GM23338 (cell line): ENCODE measurements around the gene EIF2B1. TPM values are rescaled to one million over a fixed set of nuclear protein-coding genes. Genes with fewer than 3 reads are reported as not detected.

ENCODE experiments used
- ATAC-seq: fragments of 200-7000 bp; cut with Tn5 transposase; 3 replicates; pipeline ENCODE4 v1.9.1; 2020
- DNase-seq: peaks from one replicate; pipeline ENCODE4 v3.0.0-alpha.2; 2015; ENCODE audit warnings: low spot score
- H2AFZ ChIP-seq: fragments of 200-600 bp; sonication (generic); 2 replicates; pipeline ENCODE4 v1.8.0; 2016; ENCODE audit warnings: antibody characterized with exemption, mild to moderate bottlenecking, moderate library complexity
- H3F3A ChIP-seq: fragments of 200-600 bp; sonication (generic); replicated peaks from 2 replicates; pipeline ENCODE4 v1.8.0; 2017; ENCODE audit warnings: antibody characterized with exemption, mixed run types, low read depth
- H3K27ac ChIP-seq: fragments of 200-600 bp; sonication (generic); 2 replicates; pipeline ENCODE4 v1.6.1; 2016; ENCODE audit warnings: low read depth
- H3K27me3 ChIP-seq: fragments of 200-600 bp; sonication (generic); 2 replicates; pipeline ENCODE4 v1.8.0; 2016; ENCODE audit warnings: mild to moderate bottlenecking, mixed run types, moderate library complexity; ENCODE audit not compliant: insufficient read depth
- H3K36me3 ChIP-seq: fragments of 200-600 bp; sonication (generic); 2 replicates; pipeline ENCODE4 v1.8.0; 2016; ENCODE audit warnings: mild to moderate bottlenecking; ENCODE audit not compliant: insufficient read depth
- H3K4me1 ChIP-seq: fragments of 200-600 bp; sonication (generic); 2 replicates; pipeline ENCODE4 v1.8.0; 2016; ENCODE audit warnings: mild to moderate bottlenecking, moderate library complexity; ENCODE audit not compliant: insufficient read depth
- H3K4me2 ChIP-seq: fragments of 200-600 bp; sonication (generic); 2 replicates; pipeline ENCODE4 v1.7.1; 2017; ENCODE audit warnings: mixed run types
- H3K4me3 ChIP-seq: fragments of 200-600 bp; sonication (generic); 2 replicates; pipeline ENCODE4 v1.6.1; 2016; ENCODE audit warnings: mixed run types
- H3K79me2 ChIP-seq: fragments of 200-600 bp; sonication (generic); replicated peaks from 2 replicates; pipeline ENCODE4 v1.8.0; 2017; ENCODE audit warnings: mild to moderate bottlenecking; ENCODE audit not compliant: insufficient read depth
- H3K9me2 ChIP-seq: fragments of 200-600 bp; sonication (generic); 2 replicates; pipeline ENCODE4 v1.8.0; 2017; ENCODE audit not compliant: insufficient read depth
- H4K20me1 ChIP-seq: fragments of 200-600 bp; sonication (generic); replicated peaks from 2 replicates; pipeline ENCODE4 v1.8.0; 2017; ENCODE audit warnings: mild to moderate bottlenecking; ENCODE audit not compliant: insufficient read depth
- H3K27ac Mint-ChIP-seq: 2 replicates; pipeline ENCODE4 v1.8.0; 2020; ENCODE audit warnings: inconsistent platforms, mild to moderate bottlenecking, moderate library complexity, mixed read lengths
- H3K27me3 Mint-ChIP-seq: 3 replicates; pipeline ENCODE4 v1.8.0; 2022; ENCODE audit warnings: low read depth, mild to moderate bottlenecking, moderate library complexity, mixed read lengths, inconsistent platforms; ENCODE audit not compliant: insufficient read depth, poor library complexity
- H3K36me3 Mint-ChIP-seq: 3 replicates; pipeline ENCODE4 v1.8.0; 2021; ENCODE audit warnings: low read depth, mild to moderate bottlenecking, inconsistent platforms, moderate library complexity, mixed read lengths
- H3K4me1 Mint-ChIP-seq: 3 replicates; pipeline ENCODE4 v1.8.0; 2020; ENCODE audit warnings: mild to moderate bottlenecking, inconsistent platforms, mixed read lengths
- H3K4me3 Mint-ChIP-seq: 3 replicates; pipeline ENCODE4 v1.8.0; 2021; ENCODE audit warnings: moderate library complexity, mild to moderate bottlenecking, inconsistent platforms, mixed read lengths
- H3K9me3 Mint-ChIP-seq: 3 replicates; pipeline ENCODE4 v1.8.0; 2020; ENCODE audit warnings: moderate library complexity, mild to moderate bottlenecking, inconsistent platforms, mixed read lengths
- CREB1 ChIP-seq: fragments of 250-450 bp; sonication (Bioruptor Pico); IDR thresholded peaks from 2 replicates; pipeline ENCODE4 v1.5.0; 2020; ENCODE audit warnings: low read depth, mild to moderate bottlenecking, moderate library complexity
- EZH2 ChIP-seq: fragments of 200-600 bp; sonication (generic); IDR thresholded peaks from one replicate; pipeline ENCODE4 v1.8.0; 2017; ENCODE audit warnings: antibody characterized with exemption, mild to moderate bottlenecking, low read depth; ENCODE audit not compliant: unreplicated experiment
- EZH2phosphoT487 ChIP-seq: fragments of 200-600 bp; sonication (generic); IDR thresholded peaks from one replicate; pipeline ENCODE4 v1.8.1; 2018; ENCODE audit warnings: antibody characterized with exemption; ENCODE audit not compliant: unreplicated experiment
- JUNB ChIP-seq: IDR thresholded peaks from one replicate; pipeline ENCODE4 v1.6.1; 2016; ENCODE audit warnings: antibody characterized with exemption; ENCODE audit not compliant: unreplicated experiment
- NANOG ChIP-seq: IDR thresholded peaks from 2 replicates; pipeline ENCODE4 v1.6.1; 2016; ENCODE audit warnings: antibody characterized with exemption, borderline replicate concordance
- STAT1 ChIP-seq: IDR thresholded peaks from one replicate; pipeline ENCODE4 v1.6.1; 2016; ENCODE audit warnings: antibody characterized with exemption; ENCODE audit not compliant: unreplicated experiment
- ZNF331 ChIP-seq: fragments of 250-450 bp; sonication (Bioruptor Pico); IDR thresholded peaks from 2 replicates; pipeline ENCODE4 v1.5.0; 2020; ENCODE audit warnings: low read depth, mild to moderate bottlenecking, moderate library complexity
- ZNF462 ChIP-seq: fragments of 250-450 bp; sonication (Bioruptor Pico); IDR thresholded peaks from 2 replicates; pipeline ENCODE4 v1.5.0; 2020; ENCODE audit warnings: mild to moderate bottlenecking, moderate library complexity
- polyA plus RNA-seq: library from polyadenylated mRNA; unstranded; fragments of >200 nt; fragmentation: Nextera tagmentation; extraction: Ambion mirVana; gene quantifications from 2 replicates; pipeline ENCODE4 v1.2.1, GENCODE V29; 2016
- total RNA-seq: library from RNA; depleted of rRNA; stranded (reverse); fragments of >200 nt; shearing (Covaris generic); gene quantifications from 2 replicates; pipeline ENCODE4 v1.2.3, GENCODE V29; 2014
- TF ChIP-seq, protein P1 (sequence below): IDR thresholded peaks from 2 replicates; pipeline ENCODE4 v1.6.1; 2016; ENCODE audit warnings: antibody characterized with exemption
- TF ChIP-seq, protein P2 (sequence below): IDR thresholded peaks from one replicate; pipeline ENCODE4 v1.6.1; 2018; ENCODE audit warnings: antibody characterized with exemption; ENCODE audit not compliant: unreplicated experiment

Gene EIF2B1
- total and polyA plus RNA-seq, 2 experiments from 2014 or later, result 33.5 to 117 TPM

DNA sequence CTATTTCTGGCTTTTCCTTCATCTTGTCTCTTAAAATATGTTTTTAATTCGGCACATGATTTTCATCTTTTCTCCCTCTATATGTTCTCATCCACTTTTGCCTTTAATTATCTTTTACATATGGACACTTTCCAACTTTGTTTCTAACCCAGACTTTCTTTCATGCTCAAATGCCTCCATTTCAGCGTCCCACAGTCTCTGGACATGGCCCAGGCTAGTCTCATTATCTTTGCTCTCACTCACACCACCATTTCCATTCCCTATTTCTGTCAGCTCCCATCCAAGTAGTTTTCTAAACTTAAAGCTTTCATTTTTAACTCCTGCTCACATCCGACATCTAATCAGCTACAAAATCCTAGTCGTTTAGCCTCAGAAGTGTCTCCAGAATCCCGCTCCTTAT lies 14.9 kb upstream of the EIF2B1 start (continued):
- TF ChIP-seq STAT1, result no peak
- TF ChIP-seq CREB1 (CRISPR knock-in tag), result no peak

DNA sequence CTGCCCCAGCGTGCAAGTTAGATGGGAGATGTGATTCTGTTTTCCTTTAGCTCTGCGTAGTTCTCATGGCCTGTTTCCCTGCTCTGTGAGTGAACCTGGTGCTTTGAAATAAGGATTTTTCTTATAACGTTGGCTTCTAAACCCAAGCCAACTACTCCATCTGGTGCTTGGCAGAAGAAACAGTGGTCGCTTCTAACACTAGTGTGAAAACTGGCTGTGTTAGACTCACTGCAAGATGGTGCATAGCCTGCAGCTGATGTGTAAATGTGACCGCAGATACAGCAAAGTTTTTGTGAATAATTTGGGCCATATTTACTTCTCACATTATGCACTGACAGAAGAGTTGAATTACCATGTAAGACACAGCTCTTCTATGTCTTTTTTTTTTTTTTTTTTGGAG lies 12.4 kb upstream of the EIF2B1 start:
- Histone ChIP-seq H3K4me1 (no peaks in the 10 kb centered on the region), H3K79me2 (no peaks in the 10 kb centered on the region), H2AFZ (no peak overlapping the region), H3K27me3 (no peaks in the 10 kb centered on the region), H3K9me2 (no peaks in the 10 kb centered on the region), H3K27ac (no peak overlapping the region), H3K36me3 (peaks cover 17% of the 10 kb centered on the region), H3F3A (no peaks in the 10 kb centered on the region), H4K20me1 (0 out of 2 replicates have a peak, but pooled peaks cover 5% of the 10 kb centered on the region), H3K4me3 (no peak overlapping the region), H3K4me2 (no peak overlapping the region)
- H3K27me3 Mint-ChIP-seq, result no peaks in the 10 kb centered on the region
- DNase-seq, result no peak
- H3K36me3 Mint-ChIP-seq, result peaks cover 47% of the 10 kb centered on the region
- H3K27ac Mint-ChIP-seq, result no peak overlapping the region
- TF ChIP-seq STAT1, result no peak
- ATAC-seq, result no peak
- H3K4me1 Mint-ChIP-seq, result no peaks in the 10 kb centered on the region
- no peaks in the 10 kb centered on the region for H3K9me3 Mint-ChIP-seq
- no peak overlapping the region for H3K4me3 Mint-ChIP-seq

DNA sequence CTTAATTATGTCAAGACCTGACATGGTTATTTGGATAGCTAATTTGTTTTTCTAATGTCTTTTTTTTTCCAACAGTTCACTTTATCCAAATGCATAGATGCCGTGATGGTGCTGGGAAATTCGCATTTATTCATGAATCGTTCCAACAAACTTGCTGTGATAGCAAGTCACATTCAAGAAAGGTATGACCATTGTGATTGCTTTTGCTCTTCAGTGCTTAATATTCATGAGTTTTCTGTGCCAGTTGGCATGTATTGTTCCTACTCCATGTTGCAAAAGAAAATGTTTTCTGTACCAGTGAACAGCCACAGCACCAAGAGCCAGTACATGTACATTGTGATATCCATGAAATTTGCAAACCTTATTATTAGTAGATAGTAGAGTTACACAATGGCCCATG lies 11.9 kb upstream of the EIF2B1 start:
- Histone ChIP-seq H3K27ac (no peak overlapping the region), H3F3A (no peaks in the 10 kb centered on the region), H3K9me2 (no peaks in the 10 kb centered on the region), H4K20me1 (0 out of 2 replicates have a peak, but pooled peaks cover 5% of the 10 kb centered on the region), H2AFZ (no peak overlapping the region), H3K36me3 (peaks cover 17% of the 10 kb centered on the region), H3K4me1 (no peaks in the 10 kb centered on the region), H3K4me2 (no peak overlapping the region), H3K27me3 (no peaks in the 10 kb centered on the region), H3K79me2 (no peaks in the 10 kb centered on the region), H3K4me3 (no peak overlapping the region)
- ATAC-seq (no peak), DNase-seq (no peak)
- no peaks in the 10 kb centered on the region for H3K9me3 Mint-ChIP-seq
- H3K27me3 Mint-ChIP-seq, result no peaks in the 10 kb centered on the region
- H3K36me3 Mint-ChIP-seq, result peaks cover 45% of the 10 kb centered on the region
- no peaks in the 10 kb centered on the region for H3K4me1 Mint-ChIP-seq
- no peak overlapping the region for H3K27ac Mint-ChIP-seq
- H3K4me3 Mint-ChIP-seq, result no peak overlapping the region
- TF ChIP-seq STAT1 (no peak), CREB1 (CRISPR knock-in tag) (no peak), EZH2 (no peak), ZNF462 (CRISPR knock-in tag) (no peak), EZH2phosphoT487 (no peak), JUNB (no peak), NANOG (no peak), ZNF331 (no peak)
- TF ChIP-seq, protein P1, sequence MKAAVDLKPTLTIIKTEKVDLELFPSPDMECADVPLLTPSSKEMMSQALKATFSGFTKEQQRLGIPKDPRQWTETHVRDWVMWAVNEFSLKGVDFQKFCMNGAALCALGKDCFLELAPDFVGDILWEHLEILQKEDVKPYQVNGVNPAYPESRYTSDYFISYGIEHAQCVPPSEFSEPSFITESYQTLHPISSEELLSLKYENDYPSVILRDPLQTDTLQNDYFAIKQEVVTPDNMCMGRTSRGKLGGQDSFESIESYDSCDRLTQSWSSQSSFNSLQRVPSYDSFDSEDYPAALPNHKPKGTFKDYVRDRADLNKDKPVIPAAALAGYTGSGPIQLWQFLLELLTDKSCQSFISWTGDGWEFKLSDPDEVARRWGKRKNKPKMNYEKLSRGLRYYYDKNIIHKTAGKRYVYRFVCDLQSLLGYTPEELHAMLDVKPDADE, result no peak
- TF ChIP-seq, protein P2, sequence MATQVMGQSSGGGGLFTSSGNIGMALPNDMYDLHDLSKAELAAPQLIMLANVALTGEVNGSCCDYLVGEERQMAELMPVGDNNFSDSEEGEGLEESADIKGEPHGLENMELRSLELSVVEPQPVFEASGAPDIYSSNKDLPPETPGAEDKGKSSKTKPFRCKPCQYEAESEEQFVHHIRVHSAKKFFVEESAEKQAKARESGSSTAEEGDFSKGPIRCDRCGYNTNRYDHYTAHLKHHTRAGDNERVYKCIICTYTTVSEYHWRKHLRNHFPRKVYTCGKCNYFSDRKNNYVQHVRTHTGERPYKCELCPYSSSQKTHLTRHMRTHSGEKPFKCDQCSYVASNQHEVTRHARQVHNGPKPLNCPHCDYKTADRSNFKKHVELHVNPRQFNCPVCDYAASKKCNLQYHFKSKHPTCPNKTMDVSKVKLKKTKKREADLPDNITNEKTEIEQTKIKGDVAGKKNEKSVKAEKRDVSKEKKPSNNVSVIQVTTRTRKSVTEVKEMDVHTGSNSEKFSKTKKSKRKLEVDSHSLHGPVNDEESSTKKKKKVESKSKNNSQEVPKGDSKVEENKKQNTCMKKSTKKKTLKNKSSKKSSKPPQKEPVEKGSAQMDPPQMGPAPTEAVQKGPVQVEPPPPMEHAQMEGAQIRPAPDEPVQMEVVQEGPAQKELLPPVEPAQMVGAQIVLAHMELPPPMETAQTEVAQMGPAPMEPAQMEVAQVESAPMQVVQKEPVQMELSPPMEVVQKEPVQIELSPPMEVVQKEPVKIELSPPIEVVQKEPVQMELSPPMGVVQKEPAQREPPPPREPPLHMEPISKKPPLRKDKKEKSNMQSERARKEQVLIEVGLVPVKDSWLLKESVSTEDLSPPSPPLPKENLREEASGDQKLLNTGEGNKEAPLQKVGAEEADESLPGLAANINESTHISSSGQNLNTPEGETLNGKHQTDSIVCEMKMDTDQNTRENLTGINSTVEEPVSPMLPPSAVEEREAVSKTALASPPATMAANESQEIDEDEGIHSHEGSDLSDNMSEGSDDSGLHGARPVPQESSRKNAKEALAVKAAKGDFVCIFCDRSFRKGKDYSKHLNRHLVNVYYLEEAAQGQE, result no peak
